ENCODE results near the gene SELPLG.

GRCh38 chr12:108581311-108582227 is 52.1 kb downstream of the SELPLG start:
- no peak for TF ChIP-seq GATA2 (IDR thresholded peaks at IDR 0.05; ENCODE audit: low read depth, low read length)
- no peak for TF ChIP-seq GATA3 (IDR thresholded peaks at IDR 0.05; ENCODE audit: low read depth, low read length)

Measured in SH-SY5Y (cell line).